Hematopoietic multipotent progenitor cell treated with erythropoietin and hydrocortisone succinate and interleukin-3 and kit ligand, for 6 days (in vitro differentiated cells): ENCODE measurements around the gene CRYM.
"Not testable (repeated sequence)": the region's sequence is repeated elsewhere in the genome, so short reads cannot be mapped to it uniquely, and the experiment has no call there.

Source experiments
- DNase-seq: peaks from one replicate; pipeline ENCODE4 v3.0.0-alpha.2; 2015

Gene CRYM

DNA sequence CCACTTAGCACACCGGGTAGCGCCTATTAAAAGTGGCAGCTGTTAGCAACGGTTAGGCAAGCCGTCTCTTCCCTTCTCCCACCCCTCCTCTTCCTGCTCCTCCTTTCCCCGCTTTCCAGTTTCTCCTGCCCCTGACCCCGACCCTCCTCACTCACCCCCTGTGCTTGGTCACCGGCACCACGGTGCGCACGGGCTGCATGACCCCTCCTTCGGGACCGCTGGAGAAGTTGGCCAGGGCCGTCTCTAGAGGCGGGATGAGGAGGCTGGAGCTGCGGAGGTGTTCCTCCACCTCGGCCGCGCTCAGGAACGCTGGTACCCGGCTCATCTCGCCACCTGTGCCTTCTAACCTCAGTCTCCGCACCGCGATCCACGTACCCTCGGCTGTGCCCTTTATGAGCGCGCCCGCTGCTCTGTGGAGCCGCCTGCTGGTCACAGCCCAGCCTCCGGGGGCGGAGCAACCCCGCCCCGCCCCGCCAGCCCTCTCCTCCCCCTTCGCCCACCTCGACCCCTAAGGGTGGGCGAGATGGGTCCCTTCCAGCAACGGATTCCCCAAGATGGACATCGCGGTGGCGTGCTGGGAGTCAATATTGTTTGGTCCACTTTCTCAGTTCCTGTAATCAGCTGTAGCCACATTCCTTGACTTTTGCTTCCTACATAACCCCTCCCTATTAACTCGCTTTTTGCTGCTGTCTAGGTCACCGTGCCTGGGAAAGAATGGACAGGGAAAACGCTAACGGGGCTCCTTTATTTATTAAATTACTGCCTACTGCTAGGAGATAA is at the start of gene CRYM:
CRYM (minus strand) TSS at position 364 of the 780 bp plus-strand sequence; CDS start at position 325, 39 bp downstream.
- DNase-seq, result peak; percentile 74

DNA sequence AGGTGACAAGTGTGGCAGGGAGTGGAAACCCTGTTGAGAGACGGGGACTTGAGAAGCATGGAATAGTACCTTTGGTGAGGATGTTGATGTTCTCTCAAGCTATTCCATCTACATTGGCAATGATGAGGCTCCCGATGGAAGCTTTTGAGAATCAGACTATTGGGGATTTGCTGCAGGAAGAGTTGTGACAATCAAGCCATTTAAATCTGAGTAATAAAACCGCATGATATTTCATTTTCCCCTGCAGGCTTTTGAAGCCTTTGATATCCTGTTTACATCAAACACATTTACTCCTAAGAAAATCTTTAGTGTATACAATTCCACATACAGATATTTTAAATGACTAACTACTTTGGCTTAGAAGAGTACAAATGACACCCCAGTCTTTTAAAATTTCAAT is 49.0 kb upstream of the CRYM start:
- DNase-seq, result no peak

DNA sequence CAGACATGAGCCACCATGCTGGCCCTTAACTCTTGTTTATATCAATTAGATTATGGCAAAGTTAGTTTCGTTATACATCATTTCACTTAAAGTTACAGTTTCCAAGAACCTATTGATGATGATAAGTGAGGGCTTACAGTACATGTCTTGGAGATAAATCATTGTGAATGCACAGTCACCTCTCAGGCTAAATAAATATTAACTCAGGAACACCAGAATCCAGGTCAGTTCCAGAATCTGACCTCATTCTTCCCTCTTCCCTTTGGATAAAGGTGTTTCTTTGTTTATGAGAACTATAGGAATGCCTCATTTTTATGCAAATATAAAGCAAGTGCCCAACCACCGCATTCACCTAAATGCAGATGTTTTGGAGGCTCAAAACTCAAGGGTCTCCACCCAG is 48.4 kb upstream of the CRYM start:
- DNase-seq, result no peak

DNA sequence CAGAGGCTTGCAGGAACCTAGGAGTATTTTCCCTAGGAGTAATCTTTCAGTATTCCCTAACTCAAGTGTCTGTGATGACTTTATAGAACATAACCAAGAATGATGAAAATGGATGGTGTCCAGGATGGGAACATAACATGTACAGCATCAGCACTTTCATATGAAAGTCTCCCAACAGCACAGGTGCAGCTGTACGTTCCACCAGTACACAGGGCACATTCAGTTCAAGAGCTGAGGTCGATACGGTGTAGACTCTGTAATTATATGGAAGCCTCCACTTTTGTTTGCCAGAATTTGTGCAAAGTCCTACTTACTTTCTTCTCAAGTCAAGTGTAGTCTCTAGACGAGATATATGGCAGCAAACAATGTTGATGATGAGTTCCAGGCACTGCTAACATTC is 46.2 kb upstream of the CRYM start:
- DNase-seq, result no peak

DNA sequence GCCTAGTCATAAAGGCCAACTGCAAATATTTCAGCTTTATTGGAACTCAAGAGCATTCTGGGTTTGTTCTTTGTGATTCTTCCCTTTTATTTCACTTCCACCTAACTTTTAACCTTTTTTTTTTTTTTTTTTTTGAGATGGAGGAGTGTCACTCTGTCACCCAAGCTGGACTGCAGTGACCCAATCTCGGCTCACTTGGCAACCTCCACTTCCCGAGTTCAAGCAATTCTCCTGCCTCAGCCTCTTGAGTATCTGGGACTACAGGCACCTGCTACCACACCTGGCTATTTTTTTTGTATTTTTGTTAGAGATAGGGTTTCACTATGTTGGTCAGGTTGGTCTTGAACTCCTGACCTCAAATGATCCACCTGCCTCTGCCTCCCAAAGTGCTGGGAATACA is 44.2 kb upstream of the CRYM start:
- DNase-seq, result not testable (repeated sequence)

DNA sequence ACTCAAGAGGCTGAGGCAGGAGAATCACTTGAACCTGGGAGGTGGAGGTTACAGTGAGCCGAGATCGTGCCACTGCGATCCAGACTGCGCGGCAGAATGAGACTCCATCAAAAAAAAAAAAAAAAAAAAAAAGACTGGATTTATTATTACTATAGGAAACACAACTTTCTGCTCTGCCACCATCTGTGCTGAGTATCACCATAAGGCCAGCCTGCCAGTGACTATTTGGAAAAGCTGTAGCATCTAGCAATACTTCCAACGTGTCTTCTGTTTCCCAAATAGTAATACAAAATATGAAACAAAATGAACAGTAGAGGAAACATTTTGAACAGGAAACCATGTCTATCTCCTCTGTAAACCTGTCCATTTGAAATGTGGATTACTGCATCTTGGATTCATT is 43.6 kb upstream of the CRYM start:
- DNase-seq, result no peak

DNA sequence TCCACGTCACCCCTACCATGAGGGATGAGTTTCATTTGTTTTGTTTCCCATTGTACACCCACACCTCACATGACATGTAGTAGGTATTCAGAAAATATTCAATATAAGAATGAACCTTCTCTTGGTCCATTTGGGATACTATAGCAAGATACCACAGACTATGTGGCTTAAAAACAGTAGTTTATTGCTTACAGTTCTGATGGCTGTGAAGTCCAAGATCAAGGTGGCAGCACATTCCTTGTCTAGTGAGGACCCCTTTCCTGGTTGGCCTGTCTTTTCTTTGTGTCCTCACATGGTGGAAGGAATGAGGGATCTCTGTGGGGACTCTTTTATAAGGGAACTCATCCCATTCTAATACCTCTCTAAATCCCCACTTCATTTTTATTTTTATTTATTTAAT is 36.2 kb upstream of the CRYM start:
- DNase-seq, result no peak

DNA sequence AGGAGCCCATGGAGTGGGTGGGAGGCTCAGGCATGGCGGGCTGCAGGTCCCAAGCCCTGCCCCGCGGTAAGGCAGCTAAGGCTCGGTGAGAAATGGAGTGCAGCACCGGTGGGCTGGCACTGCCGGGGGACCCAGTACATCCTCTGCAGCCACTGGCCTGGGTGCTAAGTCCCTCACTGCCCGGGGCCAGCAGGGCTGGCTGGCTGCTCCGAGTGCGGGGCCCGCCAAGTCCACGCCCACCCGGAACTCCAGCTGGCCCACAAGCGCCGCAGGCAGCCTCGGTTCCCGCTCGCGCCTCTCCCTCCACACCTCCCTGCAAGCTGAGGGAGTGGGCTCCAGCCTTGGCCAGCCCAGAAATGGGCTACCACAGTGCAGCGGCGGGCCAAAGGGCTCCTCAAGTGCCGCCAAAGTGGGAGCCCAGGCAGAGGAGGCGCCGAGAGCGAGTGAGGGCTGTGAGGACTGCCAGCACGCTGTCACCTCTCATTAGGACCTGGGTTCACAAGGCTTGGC is 34.8 kb upstream of the CRYM start:
- DNase-seq, result not testable (repeated sequence)

DNA sequence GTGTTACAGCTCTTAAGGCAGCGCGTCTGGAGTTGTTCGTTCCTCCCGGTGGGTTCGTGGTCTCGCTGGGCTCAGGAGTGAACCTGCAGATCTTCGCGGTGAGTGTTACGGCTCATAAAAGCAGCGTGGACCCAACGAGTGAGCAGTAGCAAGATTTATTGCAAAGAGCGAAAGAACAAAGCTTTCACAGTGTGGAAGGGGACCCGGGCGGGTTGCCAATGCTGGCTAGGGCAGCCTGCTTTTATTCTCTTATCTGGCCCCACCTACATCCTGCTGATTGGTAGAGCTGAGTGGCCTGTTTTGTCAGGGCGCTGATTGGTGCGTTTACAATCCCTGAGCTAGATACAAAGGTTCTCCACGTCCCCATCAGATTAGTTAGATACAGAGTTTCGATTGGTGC is 34.0 kb upstream of the CRYM start:
- DNase-seq, result not testable (repeated sequence)

DNA sequence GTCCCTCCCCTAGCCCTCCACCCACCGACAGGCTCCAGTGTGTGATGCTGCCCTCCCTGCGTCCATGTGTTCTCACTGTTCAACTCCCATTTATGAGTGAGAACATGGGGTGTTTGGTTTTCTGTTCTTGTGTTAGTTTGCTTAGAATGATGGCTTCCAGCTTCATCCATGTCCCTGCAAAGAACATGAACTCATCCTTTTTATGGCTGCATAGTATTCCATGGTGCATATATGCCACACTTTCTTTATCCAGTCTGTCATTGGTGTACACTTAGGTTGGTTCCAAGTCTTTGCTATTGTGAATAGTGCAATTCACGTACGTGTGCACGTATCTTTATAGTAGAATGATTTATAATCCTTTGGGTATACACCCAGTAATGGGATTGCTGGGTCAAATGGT is 28.6 kb upstream of the CRYM start:
- not testable (repeated sequence) for DNase-seq

DNA sequence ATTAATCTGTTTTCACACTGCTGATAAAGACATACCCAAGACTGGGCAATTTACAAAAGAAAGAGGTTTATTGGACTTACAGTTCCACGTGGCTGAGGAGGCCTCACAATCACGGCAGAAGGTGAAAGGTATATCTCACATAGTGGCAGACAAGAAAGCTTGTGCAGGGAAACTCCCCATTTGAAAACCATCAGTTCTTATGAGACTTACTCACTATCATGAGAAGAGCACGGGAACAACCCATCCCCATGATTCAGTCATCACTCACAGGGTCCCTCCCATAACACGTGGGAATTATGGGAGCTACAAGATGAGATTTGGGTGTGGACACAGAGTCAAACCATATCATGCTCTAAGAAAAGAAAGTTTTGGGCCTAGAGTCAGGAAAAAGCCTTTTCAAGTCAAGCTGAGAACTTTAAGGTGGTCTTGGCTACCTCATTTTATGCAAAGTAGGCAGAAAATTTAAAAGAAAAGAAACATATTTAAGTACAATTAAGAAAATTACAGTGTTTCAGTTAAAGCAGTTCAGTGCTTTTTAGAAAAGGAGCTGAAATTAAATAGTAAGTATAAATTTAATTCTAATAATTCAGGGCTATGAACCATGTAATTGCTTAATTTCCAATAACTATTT is 24.9 kb upstream of the CRYM start:
- DNase-seq, result peak; percentile 6

DNA sequence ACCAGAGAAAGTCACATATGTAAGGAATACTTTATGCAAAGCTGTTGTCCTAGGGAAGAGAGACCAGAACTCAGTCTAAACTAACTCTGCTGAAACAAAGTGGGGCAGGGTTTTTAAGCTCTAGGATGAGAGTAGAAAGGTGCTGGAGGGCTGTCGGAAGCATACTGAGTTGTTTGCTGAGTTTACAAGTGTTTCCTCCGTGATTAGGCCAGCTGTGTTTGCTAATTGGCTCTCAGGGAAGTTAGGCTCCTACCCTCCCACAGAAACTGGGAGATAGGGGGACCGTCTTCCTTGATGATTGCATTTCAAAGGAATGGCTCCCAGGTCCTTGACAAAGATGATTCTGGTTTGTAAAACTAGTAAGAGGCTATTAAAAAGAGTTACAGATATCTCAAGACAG is 24.4 kb upstream of the CRYM start:
- DNase-seq, result no peak

DNA sequence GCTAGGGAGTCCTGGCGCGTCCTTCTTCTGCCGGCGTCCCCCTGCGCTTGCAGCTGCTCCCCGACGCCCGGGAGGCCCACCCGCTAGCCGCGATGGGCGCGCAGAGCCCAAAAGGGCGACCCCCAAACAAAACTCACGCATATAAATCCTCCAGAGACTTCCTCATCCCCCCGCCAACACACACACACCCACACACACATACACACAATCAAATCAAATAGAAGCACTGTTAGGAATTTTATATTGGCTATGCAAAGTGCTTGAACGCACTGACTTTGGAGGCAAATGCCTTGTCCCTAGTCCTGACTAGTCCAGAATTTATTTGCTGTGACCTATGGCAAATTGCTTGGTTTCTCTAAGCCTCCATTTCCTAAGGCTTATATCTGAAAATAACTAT is 23.8 kb upstream of the CRYM start:
- DNase-seq, result no peak

DNA sequence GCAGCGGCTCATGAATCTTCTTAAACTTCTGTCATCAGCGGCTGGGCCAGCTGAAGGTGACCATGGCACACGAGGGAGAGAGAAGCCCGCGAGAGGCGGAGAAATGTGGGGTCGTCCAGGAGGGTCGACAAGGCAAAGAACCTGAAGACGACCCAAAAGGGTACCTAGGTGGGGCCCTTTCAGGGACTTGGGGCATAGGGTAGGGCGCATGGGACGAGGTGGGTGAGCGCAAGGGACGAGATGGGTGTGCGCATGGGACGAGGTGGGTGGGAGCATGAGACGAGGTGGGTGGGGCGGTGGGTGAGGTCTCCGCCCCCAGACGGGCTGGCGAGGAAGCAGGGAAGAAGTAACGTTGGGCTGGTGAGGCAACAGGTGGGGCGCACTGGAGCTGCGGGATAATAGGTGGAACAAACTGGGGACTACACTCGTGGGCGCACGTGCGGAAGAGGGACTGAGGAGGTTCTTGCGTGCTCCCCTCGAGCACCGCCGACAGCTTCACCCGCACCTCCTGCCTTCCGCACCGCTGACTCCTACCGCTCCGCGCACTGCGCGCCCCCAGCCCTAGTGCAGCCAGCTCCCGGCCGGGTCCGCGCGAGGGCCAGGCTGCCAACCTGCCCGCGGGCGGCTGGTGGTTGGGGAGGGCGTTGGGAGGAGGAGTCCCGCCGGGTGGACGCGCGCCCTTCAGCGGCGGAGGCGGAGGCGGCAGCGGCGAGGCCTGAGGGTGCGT is 23.2 kb upstream of the CRYM start:
- peak; percentile 91 for DNase-seq

DNA sequence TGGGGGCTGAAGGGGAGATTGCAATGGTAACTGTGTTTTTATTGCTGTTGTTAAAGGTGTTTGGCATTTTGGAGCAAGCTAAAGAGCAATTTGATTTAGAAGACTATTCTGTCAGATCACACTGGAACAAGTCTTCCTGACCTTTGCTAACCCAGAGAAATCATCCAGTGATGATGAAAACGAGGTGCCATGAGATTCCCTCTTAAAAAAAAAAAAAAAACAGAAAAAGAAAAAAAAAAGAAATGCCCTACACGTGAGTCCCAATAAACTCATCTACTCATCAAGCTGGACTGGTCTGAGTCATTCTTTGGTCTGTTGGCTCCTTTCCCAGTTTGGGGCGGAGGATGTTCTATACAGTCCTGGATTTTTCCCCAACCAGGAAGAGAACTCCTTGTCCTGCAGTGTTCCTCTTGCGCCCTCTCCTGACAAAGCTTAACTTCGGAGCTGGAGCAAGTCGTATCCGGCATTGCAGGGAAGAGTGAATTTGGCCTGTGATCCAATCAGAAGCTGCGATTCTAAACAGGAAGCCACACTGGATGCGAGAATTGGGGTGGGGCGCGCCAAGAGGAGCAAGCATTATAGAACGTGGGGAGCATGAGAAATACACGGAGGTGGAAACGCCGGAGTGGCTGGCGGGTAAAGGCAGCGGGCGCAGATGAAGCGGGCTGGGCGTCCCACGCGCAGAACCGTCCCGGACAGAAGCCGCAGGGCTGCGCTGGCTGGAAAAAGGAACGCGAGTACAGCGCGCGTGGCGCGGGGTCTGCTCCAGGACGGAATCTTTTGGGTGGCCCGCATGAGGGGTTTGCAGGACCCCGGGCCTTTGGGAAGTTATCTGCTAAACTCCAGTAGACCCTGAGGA is 22.4 kb upstream of the CRYM start:
- peak; percentile 98 for DNase-seq

DNA sequence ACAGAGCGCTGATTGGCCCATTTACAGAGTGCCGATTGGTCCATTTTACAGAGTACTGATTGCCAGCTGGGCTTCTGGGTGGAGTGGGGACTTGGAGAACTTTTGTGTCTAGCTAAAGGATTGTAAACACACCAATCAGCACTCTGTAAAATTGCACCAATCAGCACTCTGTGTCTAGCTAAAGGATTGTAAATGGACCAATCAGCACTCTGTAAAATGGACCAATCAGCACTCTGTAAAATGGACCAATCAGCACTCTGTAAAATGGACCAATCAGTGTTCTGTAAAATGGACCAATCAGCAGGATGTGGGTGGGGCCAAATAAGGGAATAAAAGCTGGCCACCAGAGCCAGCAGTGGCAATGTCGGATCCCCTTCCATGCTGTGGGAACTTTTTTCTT is 11.7 kb upstream of the CRYM start:
- not testable (repeated sequence) for DNase-seq

DNA sequence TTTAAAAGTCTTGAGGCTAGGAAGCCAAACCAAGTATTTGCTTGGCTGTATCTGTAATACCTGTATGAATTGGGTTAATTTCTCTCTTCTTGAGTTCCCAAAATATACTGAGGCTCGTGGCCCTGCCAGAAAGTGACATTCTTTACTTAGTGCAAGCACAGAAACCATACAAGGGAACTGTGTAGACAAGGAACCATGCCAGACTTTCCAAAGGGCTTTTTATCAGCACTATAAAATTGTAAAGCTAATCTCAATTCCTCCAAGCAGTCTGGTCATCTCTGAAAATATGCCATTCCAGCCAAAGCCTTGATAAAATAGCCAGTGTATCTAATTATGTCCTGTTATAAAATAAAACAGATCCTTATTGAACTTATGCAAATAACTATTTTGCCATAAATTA is 7.2 kb upstream of the CRYM start:
- no peak for DNase-seq

DNA sequence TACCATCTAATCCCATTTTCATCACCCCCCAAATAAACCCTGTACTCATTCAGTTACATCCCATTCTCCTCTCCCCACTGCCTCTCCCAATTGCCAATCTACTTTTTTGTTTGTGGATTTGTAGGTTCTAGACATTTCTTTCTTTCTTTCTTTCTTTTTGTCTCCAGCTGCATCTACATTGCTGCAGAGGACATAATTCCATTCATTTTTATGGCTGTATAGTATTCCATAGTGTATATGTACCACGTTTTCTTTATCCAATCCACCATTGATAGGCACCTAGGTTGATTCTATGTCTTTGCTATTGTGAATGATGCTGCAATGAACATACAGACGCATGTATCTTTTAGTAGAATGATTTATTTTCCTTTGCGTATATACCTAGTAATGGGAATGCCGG is 6.3 kb upstream of the CRYM start:
- DNase-seq, result no peak

DNA sequence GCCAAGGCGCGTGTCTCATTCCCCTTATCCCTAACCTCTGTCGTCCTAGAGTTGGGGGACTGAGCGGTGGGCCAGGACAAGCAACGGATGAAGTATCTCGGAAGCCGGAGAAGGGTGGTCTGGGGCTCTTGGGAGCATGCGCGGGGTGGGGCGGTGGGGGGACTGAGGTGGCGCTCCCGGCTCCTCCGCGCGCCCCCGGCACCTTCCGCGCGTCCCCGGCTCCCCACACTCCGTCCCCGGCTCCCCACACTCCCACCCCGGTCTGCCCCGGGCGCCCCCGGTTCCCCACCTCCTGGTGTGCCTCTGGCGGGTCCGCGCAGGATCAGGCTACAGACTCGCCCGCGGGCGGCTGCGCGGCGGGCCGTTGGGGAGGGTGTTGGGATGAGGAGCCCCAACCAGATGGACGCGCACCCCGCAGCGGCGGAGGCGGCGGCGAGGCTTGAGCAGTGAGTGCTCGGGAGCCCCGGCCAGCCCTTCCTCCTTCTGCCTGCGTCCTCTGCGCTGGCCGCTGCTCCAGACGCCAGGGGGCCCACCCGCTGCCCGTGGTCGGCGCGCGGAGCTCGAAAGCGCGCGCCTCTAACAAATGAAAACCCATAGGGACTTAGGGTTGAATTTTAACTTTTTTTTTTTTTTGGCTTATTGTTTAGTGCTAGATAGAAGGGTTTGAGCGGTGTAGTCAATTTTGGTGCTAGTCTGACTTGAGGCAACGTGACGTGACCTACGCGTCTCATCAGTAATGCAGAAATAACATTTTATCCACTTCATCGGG is 5.6 kb upstream of the CRYM start:
- DNase-seq, result peak; percentile 72

DNA sequence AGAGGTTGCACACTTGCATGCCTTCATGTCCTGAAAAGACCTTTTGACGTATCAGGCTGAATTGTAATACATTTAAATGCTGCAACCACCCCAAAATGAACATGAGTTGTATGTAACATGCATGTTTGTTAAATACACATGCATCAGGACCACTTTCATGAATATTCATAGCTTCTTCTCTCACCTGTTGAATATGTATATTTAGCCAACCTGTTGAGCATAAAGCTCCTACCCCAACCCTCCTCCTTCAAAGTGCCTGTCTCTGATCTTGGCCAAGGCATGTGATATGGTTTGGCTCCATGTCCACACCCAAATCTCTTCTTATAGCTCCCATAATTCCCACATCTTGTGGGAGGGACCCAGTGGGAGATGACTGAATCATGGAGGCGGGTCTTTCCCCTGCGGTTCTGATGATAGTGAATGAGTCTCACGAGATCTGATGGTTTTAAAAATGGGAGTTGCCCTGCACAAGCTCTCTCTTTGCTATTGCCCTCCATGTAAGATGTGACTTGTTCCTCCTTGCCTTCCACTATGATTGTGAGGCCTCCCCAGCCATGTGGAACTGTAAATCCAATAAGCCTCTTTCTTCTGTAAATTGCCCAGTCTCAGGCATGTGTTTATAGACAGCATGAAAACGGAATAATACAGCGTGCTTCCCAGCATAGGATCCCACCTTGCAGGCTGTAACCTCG is 3.8 kb upstream of the CRYM start:
- DNase-seq, result no peak

DNA sequence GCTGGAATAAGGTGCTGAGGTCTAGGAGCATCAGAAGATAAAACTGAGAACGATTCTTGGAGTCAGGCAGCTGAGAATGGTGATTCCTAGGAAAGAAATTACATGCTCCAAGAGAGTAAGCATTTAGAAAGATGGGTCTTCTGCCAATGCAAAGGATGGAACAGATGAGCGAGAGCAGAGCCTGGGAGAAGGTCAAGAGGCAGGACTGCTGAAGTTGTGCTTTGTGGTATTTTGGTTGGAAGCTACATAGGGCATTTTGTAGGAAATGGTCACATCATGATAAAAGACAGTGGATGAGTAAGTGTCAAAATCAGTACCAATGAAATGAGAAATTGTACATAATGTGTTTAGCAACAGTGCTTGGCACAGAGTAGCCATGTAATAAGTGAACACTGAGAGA is 1.4 kb upstream of the CRYM start:
- no peak for DNase-seq
